ENCODE results near the gene PRPF38B.
A peak's percentile ranks its signal among the peaks of the same experiment; 100 is the strongest.

Gene PRPF38B

DNA sequence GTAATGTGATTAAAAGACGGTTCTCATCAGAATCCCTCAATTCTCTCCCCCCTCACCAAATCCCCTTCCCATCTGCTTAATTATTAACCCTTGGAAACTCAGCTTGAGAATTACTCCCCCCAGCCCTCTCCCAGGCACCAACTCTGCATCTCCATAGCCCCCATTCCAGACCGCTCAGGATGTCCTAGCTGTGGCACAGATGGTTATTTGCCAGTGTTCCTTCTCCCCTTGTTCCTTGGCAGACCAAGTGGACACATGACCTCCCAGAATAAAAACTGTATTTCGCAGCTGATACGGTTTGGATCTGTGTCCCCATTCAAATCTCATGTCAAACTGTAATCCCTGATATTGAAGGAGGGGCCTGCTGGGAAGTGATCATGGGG is 45.9 kb upstream of the PRPF38B start:
- Histone ChIP-seq H3K27me3 (ENCODE audit: insufficient read depth, low read length) (no peaks in the 10 kb centered on the region), H3K4me1 (ENCODE audit: control insufficient read depth in 1 of 2, insufficient read depth in 2 of 2, low read length in 2 of 2) (peaks cover 6 to 8% of the 10 kb centered on the region in 2 experiments), H3K79me2 (ENCODE audit: control insufficient read depth, insufficient read depth, low read length, poor library complexity) (no peaks in the 10 kb centered on the region), H2BK120ac (ENCODE audit: insufficient read depth, low read length, poor library complexity) (no peak overlapping the region), H3K14ac (ENCODE audit: low read length) (no peak overlapping the region), H4K12ac (ENCODE audit: low read depth, low read length) (no peak overlapping the region), H2BK5ac (ENCODE audit: low read depth, low read length, poor library complexity) (no peak overlapping the region), H3K4me3 (ENCODE audit: low read depth, low read length) (no peak overlapping the region), H3K36me3 (ENCODE audit: control insufficient read depth in 1 of 2, insufficient read depth in 2 of 2, low read length in 2 of 2) (no peaks in the 10 kb centered on the region), H3K9ac (ENCODE audit: low read length) (no peak overlapping the region), H3K4ac (ENCODE audit: low read depth, low read length) (no peak overlapping the region), H2AK5ac (ENCODE audit: low read length) (no peak overlapping the region), H3K27ac (ENCODE audit: low read depth, low read length) (no peak overlapping the region), H3K9me3 (ENCODE audit: insufficient read depth, low read depth, low read length) (no peaks in the 10 kb centered on the region), H3K23ac (ENCODE audit: low read length) (no peak overlapping the region), H2AFZ (ENCODE audit: insufficient read depth, low read length, poor library complexity) (no peak overlapping the region), H2BK12ac (ENCODE audit: low read length) (peak overlapping the region; percentile 56), H3K4me2 (ENCODE audit: low read length) (no peak overlapping the region), H3K18ac (ENCODE audit: low read length) (no peak overlapping the region), H4K91ac (ENCODE audit: low read depth, low read length) (peak overlapping the region; percentile 58), H4K8ac (ENCODE audit: low read depth, low read length) (peak overlapping the region; percentile 75), H3K79me1 (ENCODE audit: low read length) (peaks cover 4% of the 10 kb centered on the region)
- no peak for DNase-seq
- no CpG with 5 or more reads among the region's 4 CpGs for WGBS (ENCODE audit: extremely low coverage, insufficient coverage, insufficient read length)

DNA sequence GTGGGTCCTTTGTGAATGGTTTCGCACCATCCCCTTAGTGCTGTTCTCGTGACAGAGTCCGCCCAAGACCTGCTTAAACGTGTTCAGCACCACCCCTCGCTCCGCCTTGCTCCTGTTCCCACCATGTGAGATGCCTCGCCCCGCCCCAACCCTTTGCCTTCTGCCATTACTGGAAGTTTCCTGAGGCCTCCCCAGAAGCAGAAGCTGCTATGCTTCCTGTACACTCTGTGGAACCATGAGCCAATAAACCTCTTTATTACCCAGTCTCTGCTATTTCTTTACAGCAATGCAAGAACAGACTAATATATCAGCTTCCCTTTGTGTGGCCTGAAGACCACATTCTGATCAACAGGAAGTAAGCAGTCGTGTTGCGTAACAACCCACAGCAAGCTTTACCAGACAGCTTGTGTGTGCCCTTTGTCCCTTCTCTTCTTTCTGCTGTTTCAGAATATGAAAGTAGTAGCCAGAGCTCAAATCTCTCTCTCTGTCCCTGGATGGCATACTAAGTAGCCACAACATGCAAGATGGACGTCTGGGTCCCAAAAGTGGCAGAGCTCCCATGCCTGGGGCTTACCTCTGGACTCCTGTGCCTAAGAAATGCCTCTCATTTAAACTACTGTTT is 45.4 kb upstream of the PRPF38B start:
- H2AK5ac ChIP-seq (ENCODE audit: low read length), result no peak overlapping the region
- peak overlapping the region; percentile 56 for H2BK12ac ChIP-seq (ENCODE audit: low read length)

DNA sequence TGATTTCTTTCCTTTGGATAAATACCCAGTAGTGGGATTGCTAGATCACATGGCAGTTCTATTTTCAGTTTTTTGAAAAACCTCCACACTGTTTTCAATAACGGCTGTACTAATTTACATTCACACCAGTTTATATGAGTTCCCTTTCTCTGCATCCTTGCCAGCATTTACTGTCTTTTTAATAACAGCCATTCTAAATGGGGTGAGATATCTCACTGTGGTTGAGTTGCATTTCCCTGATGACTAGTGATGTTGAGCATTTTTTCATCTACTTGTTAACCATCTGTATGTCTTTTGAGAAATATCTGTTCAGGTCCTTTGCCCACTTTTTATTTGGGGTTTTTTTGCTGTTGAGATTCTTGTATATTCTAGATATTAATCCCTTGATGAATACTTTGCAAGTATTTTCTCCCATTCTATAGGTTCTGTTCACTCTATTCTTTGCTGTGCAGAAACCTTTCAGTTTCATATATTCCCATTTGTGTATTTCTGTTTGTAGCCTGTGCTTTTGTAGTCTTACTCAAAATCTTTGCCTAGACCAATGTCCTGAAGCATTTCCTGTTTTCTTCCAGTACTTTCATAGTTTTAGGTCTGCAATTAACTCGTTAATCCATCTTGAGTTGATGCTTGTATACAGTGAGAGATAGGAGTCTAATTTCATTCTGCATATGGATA is 38.5 kb upstream of the PRPF38B start:
- Histone ChIP-seq H2BK12ac (ENCODE audit: low read length) (no peak overlapping the region), H3K9me3 (ENCODE audit: insufficient read depth, low read depth, low read length) (no peaks in the 10 kb centered on the region), H2BK5ac (ENCODE audit: low read depth, low read length, poor library complexity) (no peak overlapping the region), H3K36me3 (ENCODE audit: control insufficient read depth in 1 of 2, insufficient read depth in 2 of 2, low read length in 2 of 2) (no peaks in the 10 kb centered on the region), H3K23ac (ENCODE audit: low read length) (no peak overlapping the region), H3K4me2 (ENCODE audit: low read length) (no peak overlapping the region), H4K12ac (ENCODE audit: low read depth, low read length) (no peak overlapping the region), H3K27me3 (ENCODE audit: insufficient read depth, low read length) (no peaks in the 10 kb centered on the region), H3K4ac (ENCODE audit: low read depth, low read length) (no peak overlapping the region), H3K9ac (ENCODE audit: low read length) (no peak overlapping the region), H2AFZ (ENCODE audit: insufficient read depth, low read length, poor library complexity) (no peak overlapping the region), H3K4me1 (ENCODE audit: control insufficient read depth in 1 of 2, insufficient read depth in 2 of 2, low read length in 2 of 2) (no peaks in the 10 kb centered on the region), H3K27ac (ENCODE audit: low read depth, low read length) (no peak overlapping the region), H3K14ac (ENCODE audit: low read length) (no peak overlapping the region), H4K8ac (ENCODE audit: low read depth, low read length) (no peak overlapping the region), H3K79me2 (ENCODE audit: control insufficient read depth, insufficient read depth, low read length, poor library complexity) (no peaks in the 10 kb centered on the region), H4K91ac (ENCODE audit: low read depth, low read length) (no peak overlapping the region), H2AK5ac (ENCODE audit: low read length) (no peak overlapping the region), H2BK120ac (ENCODE audit: insufficient read depth, low read length, poor library complexity) (no peak overlapping the region), H3K18ac (ENCODE audit: low read length) (no peak overlapping the region), H3K4me3 (ENCODE audit: low read depth, low read length) (no peak overlapping the region), H3K79me1 (ENCODE audit: low read length) (no peaks in the 10 kb centered on the region)
- WGBS (ENCODE audit: extremely low coverage, insufficient coverage, insufficient read length), result no CpG with 5 or more reads among the region's 2 CpGs
- DNase-seq, result no peak

More for the DNA sequence above, 45.4 kb upstream of the PRPF38B start:
- Histone ChIP-seq H3K9me3 (ENCODE audit: insufficient read depth, low read depth, low read length) (no peaks in the 10 kb centered on the region), H3K18ac (ENCODE audit: low read length) (no peak overlapping the region), H4K8ac (ENCODE audit: low read depth, low read length) (peak overlapping the region; percentile 75), H2AFZ (ENCODE audit: insufficient read depth, low read length, poor library complexity) (peak overlapping the region; percentile 50), H3K23ac (ENCODE audit: low read length) (no peak overlapping the region), H3K14ac (ENCODE audit: low read length) (peak overlapping the region; percentile 19), H4K91ac (ENCODE audit: low read depth, low read length) (peak overlapping the region; percentile 58), H3K9ac (ENCODE audit: low read length) (no peak overlapping the region), H4K12ac (ENCODE audit: low read depth, low read length) (peak overlapping the region; percentile 64), H3K79me2 (ENCODE audit: control insufficient read depth, insufficient read depth, low read length, poor library complexity) (no peaks in the 10 kb centered on the region), H2BK120ac (ENCODE audit: insufficient read depth, low read length, poor library complexity) (no peak overlapping the region), H3K4me2 (ENCODE audit: low read length) (no peak overlapping the region), H3K4me1 (ENCODE audit: control insufficient read depth in 1 of 2, insufficient read depth in 2 of 2, low read length in 2 of 2) (peaks cover 6 to 8% of the 10 kb centered on the region in 2 experiments), H3K4me3 (ENCODE audit: low read depth, low read length) (no peak overlapping the region), H3K36me3 (ENCODE audit: control insufficient read depth in 1 of 2, insufficient read depth in 2 of 2, low read length in 2 of 2) (no peaks in the 10 kb centered on the region), H3K27ac (ENCODE audit: low read depth, low read length) (no peak overlapping the region), H3K27me3 (ENCODE audit: insufficient read depth, low read length) (no peaks in the 10 kb centered on the region), H2BK5ac (ENCODE audit: low read depth, low read length, poor library complexity) (no peak overlapping the region), H3K4ac (ENCODE audit: low read depth, low read length) (no peak overlapping the region), H3K79me1 (ENCODE audit: low read length) (peaks cover 4% of the 10 kb centered on the region)
- DNase-seq, result peak; percentile 30 to 47
- WGBS (ENCODE audit: extremely low coverage, insufficient coverage, insufficient read length), result no CpG with 5 or more reads among the region's 11 CpGs

DNA sequence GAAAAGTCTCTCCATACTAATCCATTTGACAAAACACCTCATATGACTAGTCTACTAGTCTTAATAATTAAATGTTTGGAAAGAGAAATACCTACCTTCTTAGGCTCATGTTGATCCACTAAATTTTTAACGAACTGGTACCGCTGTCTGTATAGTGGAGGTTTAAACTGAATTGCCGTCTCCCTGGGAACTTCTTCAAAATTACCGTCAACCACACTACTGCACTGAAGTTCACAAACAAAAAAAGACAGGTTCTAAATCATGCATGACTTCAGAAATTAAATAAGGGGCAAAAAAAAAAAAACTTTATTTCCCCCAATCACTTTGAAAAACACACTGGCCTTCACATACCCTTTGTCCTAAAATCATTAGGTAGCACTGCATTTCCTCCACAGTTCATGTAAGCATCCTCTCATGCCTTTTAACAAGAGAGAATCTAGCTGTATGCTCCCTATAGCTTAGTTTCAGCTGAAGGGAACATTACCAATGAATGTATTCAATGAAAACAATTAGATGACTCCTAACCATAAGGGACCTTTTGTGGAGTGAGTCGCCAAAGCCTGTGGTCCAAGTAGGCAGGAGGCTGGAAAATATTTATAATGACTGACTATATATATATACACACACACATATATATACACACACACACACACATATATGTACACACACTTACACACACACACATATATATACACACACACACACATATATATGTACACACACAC is 34.6 kb upstream of the PRPF38B start:
- no peak overlapping the region for H3K23ac ChIP-seq (ENCODE audit: low read length)
- no peak overlapping the region for H3K4me2 ChIP-seq (ENCODE audit: low read length)
- H3K4me1 ChIP-seq (ENCODE audit: control insufficient read depth in 1 of 2, insufficient read depth in 2 of 2, low read length in 2 of 2), result peaks cover 5% of the 10 kb centered on the region in 2 experiments
- DNase-seq, result no peak
- H3K18ac ChIP-seq (ENCODE audit: low read length), result no peak overlapping the region
- H2BK120ac ChIP-seq (ENCODE audit: insufficient read depth, low read length, poor library complexity), result no peak overlapping the region
- no peaks in the 10 kb centered on the region for H3K36me3 ChIP-seq (ENCODE audit: control insufficient read depth in 1 of 2, insufficient read depth in 2 of 2, low read length in 2 of 2)
- peaks cover 7% of the 10 kb centered on the region for H3K79me1 ChIP-seq (ENCODE audit: low read length)
- H3K27me3 ChIP-seq (ENCODE audit: insufficient read depth, low read length), result no peaks in the 10 kb centered on the region
- peaks cover 5% of the 10 kb centered on the region for H3K79me2 ChIP-seq (ENCODE audit: control insufficient read depth, insufficient read depth, low read length, poor library complexity)
- H2AFZ ChIP-seq (ENCODE audit: insufficient read depth, low read length, poor library complexity), result no peak overlapping the region
- H2AK5ac ChIP-seq (ENCODE audit: low read length), result no peak overlapping the region
- no peaks in the 10 kb centered on the region for H3K9me3 ChIP-seq (ENCODE audit: insufficient read depth, low read depth, low read length)
- H3K27ac ChIP-seq (ENCODE audit: low read depth, low read length), result no peak overlapping the region
- WGBS (ENCODE audit: extremely low coverage, insufficient coverage, insufficient read length), result no CpG with 5 or more reads among the region's 5 CpGs
- H2BK12ac ChIP-seq (ENCODE audit: low read length), result no peak overlapping the region
- no peak overlapping the region for H4K91ac ChIP-seq (ENCODE audit: low read depth, low read length)
- H3K4me3 ChIP-seq (ENCODE audit: low read depth, low read length), result no peak overlapping the region
- no peak overlapping the region for H3K4ac ChIP-seq (ENCODE audit: low read depth, low read length)
- H3K14ac ChIP-seq (ENCODE audit: low read length), result no peak overlapping the region
- H3K9ac ChIP-seq (ENCODE audit: low read length), result no peak overlapping the region
- no peak overlapping the region for H4K12ac ChIP-seq (ENCODE audit: low read depth, low read length)
- no peak overlapping the region for H4K8ac ChIP-seq (ENCODE audit: low read depth, low read length)
- H2BK5ac ChIP-seq (ENCODE audit: low read depth, low read length, poor library complexity), result no peak overlapping the region
